K562 (cell line): ENCODE results near the gene SHROOM3. TPM values are rescaled to one million over a fixed set of nuclear protein-coding genes. Genes with fewer than 3 reads are reported as not detected.

Experiments used
- ATAC-seq: fragments of 200-7000 bp; cut with Tn5 transposase; 3 replicates; pipeline ENCODE4 v1.9.1; 2020; ENCODE audit warnings: moderate library complexity
- BruUV-seq: library from RNA; stranded (reverse); fragments of 400-500 nt; replicated peaks from 2 replicates; lab custom pipeline; 2021; lab: Mats Ljungman, UMichigan
- CTCF ChIA-PET: fragments of 300-600 bp; formaldehyde crosslinking; extraction: SDS; loops from one replicate; lab custom pipeline; 2021; ENCODE audit warnings: low intra/inter-chr PET ratio; lab: Yijun Ruan, JAX
- POLR2A ChIA-PET: fragments of 300-600, 350-650 bp; sonication (Branson Sonifier 250); formaldehyde crosslinking; extraction: SDS; loops from one replicate; lab custom pipeline; 2021; ENCODE audit warnings: antibody characterized with exemption, inconsistent platforms; lab: Yijun Ruan, JAX
- DNase-seq, 4 experiments: peaks; one replicate each; pipeline versions ENCODE4 v3.0.0 to v3.0.0-alpha.2; 2011 to 2018; ENCODE audit warnings: low spot score in 3 of 4, mixed read lengths in 3 of 4; ENCODE audit errors: extremely low read depth in 1 of 4
- FAIRE-seq: peaks from 2 replicates; lab custom pipeline; 2011; peaks lifted over from hg19 to GRCh38; lab: Jason Lieb, UNC
- H2AFZ ChIP-seq: 2 replicates; pipeline ENCODE4 v1.6.0; 2011; ENCODE audit warnings: low read depth, low read length, control low read depth, inconsistent platforms
- H3K27ac ChIP-seq: fragments of 200-600 bp; 3 replicates; pipeline ENCODE4 v1.8.0; 2011; ENCODE audit warnings: low read depth, mild to moderate bottlenecking, control low read depth, inconsistent platforms, low read length, moderate library complexity, mixed read lengths; ENCODE audit errors: extremely low read depth
- H3K27me3 ChIP-seq, 2 experiments: fragments of 300-600 bp in 1 of 2; 2 replicates in 1 of 2; 3 replicates in 1 of 2; pipeline versions ENCODE4 v1.6.0 to v1.8.0; 2011; ENCODE audit warnings: inconsistent platforms in 2 of 2, low read length in 2 of 2, mild to moderate bottlenecking in 1 of 2, mixed read lengths in 1 of 2, moderate library complexity in 1 of 2; ENCODE audit not compliant: control insufficient read depth in 2 of 2, insufficient read depth in 2 of 2
- H3K36me3 ChIP-seq: fragments of 300-600 bp; 3 replicates; pipeline ENCODE4 v1.8.0; 2011; ENCODE audit warnings: mild to moderate bottlenecking, low read length, inconsistent platforms; ENCODE audit not compliant: control insufficient read depth, insufficient read depth
- H3K4me1 ChIP-seq, 2 experiments: fragments of 200-600 bp in 1 of 2; replicated peaks in 1 of 2; 2 replicates in 1 of 2; 3 replicates in 1 of 2; pipeline versions ENCODE4 v1.5.1 to v1.8.0; 2011; ENCODE audit warnings: inconsistent platforms in 2 of 2, low read length in 2 of 2, mild to moderate bottlenecking in 1 of 2, mixed read lengths in 1 of 2, moderate library complexity in 1 of 2; ENCODE audit not compliant: control insufficient read depth in 2 of 2, insufficient read depth in 2 of 2
- H3K4me2 ChIP-seq: 2 replicates; pipeline ENCODE4 v1.6.1; 2011; ENCODE audit warnings: low read length, control low read depth, inconsistent platforms, mixed read lengths; ENCODE audit not compliant: insufficient read depth
- H3K4me3 ChIP-seq: fragments of 200-600 bp; sonication (generic), shearing (Covaris generic); 2 replicates; pipeline ENCODE4 v1.5.1; 2016; ENCODE audit warnings: control low read depth, inconsistent platforms
- H3K79me2 ChIP-seq: fragments of 200-600 bp; 3 replicates; pipeline ENCODE4 v1.8.0; 2011; ENCODE audit warnings: low read length, inconsistent platforms; ENCODE audit not compliant: control insufficient read depth, insufficient read depth
- H3K9ac ChIP-seq, 2 experiments: 2 replicates each; pipeline versions ENCODE4 v1.6.0 to v1.6.1; 2011; ENCODE audit warnings: low read depth in 2 of 2, low read length in 2 of 2, control low read depth in 1 of 2, inconsistent platforms in 1 of 2, mild to moderate bottlenecking in 1 of 2, mixed read lengths in 1 of 2; ENCODE audit not compliant: insufficient read depth in 1 of 2
- H3K9me1 ChIP-seq: one replicate; pipeline ENCODE4 v1.6.0; 2011; ENCODE audit warnings: inconsistent platforms, mild to moderate bottlenecking, low read length, moderate library complexity; ENCODE audit not compliant: control insufficient read depth, insufficient read depth
- H3K9me3 ChIP-seq: replicated peaks from 2 replicates; pipeline ENCODE4 v1.5.1; 2011; ENCODE audit warnings: low read depth, low read length, inconsistent platforms; ENCODE audit not compliant: control insufficient read depth, insufficient read depth
- H4K20me1 ChIP-seq: replicated peaks from 2 replicates; pipeline ENCODE4 v1.6.1; 2011; ENCODE audit warnings: low read length, inconsistent platforms, mixed read lengths; ENCODE audit not compliant: control insufficient read depth, insufficient read depth
- CBFB ChIP-seq: sonication (generic); formaldehyde crosslinking; IDR thresholded peaks from 2 replicates; pipeline ENCODE4 v1.4.0; 2020; ENCODE audit warnings: mild to moderate bottlenecking, missing genetic modification reagents
- CHD4 ChIP-seq: fragments of 200-600 bp; sonication (generic); IDR thresholded peaks from 3 replicates; pipeline ENCODE4 v1.6.1; 2012; ENCODE audit warnings: low read depth, mild to moderate bottlenecking, mixed read lengths, low read length, inconsistent platforms; ENCODE audit not compliant: insufficient read depth, insufficient replicate concordance, poor library complexity, severe bottlenecking
- FOXA1 ChIP-seq: fragments of 450-650 bp; IDR thresholded peaks from 2 replicates; pipeline ENCODE4 v1.6.1; 2016; ENCODE audit warnings: mild to moderate bottlenecking, borderline replicate concordance
- HCFC1 ChIP-seq: IDR thresholded peaks from 2 replicates; pipeline ENCODE4 v1.6.1; 2012; ENCODE audit warnings: low read depth, low read length, improper control_type of control experiment
- HDGF ChIP-seq: fragments of 450-650 bp; IDR thresholded peaks from 2 replicates; pipeline ENCODE4 v1.6.1; 2016
- HIVEP1 ChIP-seq: fragments of 250-450 bp; sonication (Bioruptor Pico); IDR thresholded peaks from 2 replicates; pipeline ENCODE4 v1.4.0; 2020; ENCODE audit warnings: mild to moderate bottlenecking
- KLF1 ChIP-seq: fragments of 450-650 bp; IDR thresholded peaks from 2 replicates; pipeline ENCODE4 v1.6.1; 2016; ENCODE audit warnings: missing genetic modification characterization, missing compliant biosample characterization
- MIER1 ChIP-seq: fragments of 450-650 bp; IDR thresholded peaks from 2 replicates; pipeline ENCODE4 v1.6.1; 2016; ENCODE audit warnings: antibody characterized with exemption, mild to moderate bottlenecking, low read depth
- MTA3 ChIP-seq: fragments of 450-650 bp; formaldehyde crosslinking; IDR thresholded peaks from 2 replicates; pipeline ENCODE4 v1.6.1; 2017; ENCODE audit warnings: mild to moderate bottlenecking, borderline replicate concordance
- RCOR1 ChIP-seq, 2 experiments: IDR thresholded peaks; 2 replicates each; pipeline ENCODE4 v1.6.1; 2012; ENCODE audit warnings: low read depth in 2 of 2, low read length in 2 of 2, borderline replicate concordance in 1 of 2, improper control_type of control experiment in 1 of 2
- SIRT6 ChIP-seq: IDR thresholded peaks from one replicate; pipeline ENCODE4 v1.6.1; 2012; ENCODE audit warnings: low read depth, mild to moderate bottlenecking, control low read depth, inconsistent platforms, low read length, moderate library complexity
- SMARCA4 ChIP-seq: fragments of 450-650 bp; IDR thresholded peaks from 2 replicates; pipeline ENCODE4 v1.6.1; 2016
- ZKSCAN3 ChIP-seq: fragments of 250-450 bp; sonication (Bioruptor Pico); IDR thresholded peaks from 2 replicates; pipeline ENCODE4 v1.4.0; 2020
- ZNF277 ChIP-seq: fragments of 250-450 bp; sonication (Bioruptor Pico); IDR thresholded peaks from 2 replicates; pipeline ENCODE4 v1.8.0; 2022; ENCODE audit warnings: inconsistent platforms, mild to moderate bottlenecking, moderate library complexity, borderline replicate concordance
- WGBS: fragments of 100-300 bp; shearing (Covaris generic); methylation state at CpG from one replicate; pipeline ENCODE4 v1.1.6; 2016; ENCODE audit warnings: low coverage, mixed read lengths; ENCODE audit not compliant: insufficient coverage; ENCODE audit errors: missing lambda C conversion rate; 5-methylcytosine and 5-hydroxymethylcytosine counted together
- in situ Hi-C: fragments of 300-500 bp; cut with MboI; formaldehyde crosslinking; loops from 4 replicates; pipeline ENCODE4 v1.15.0; 2018; ENCODE audit warnings: inconsistent platforms, mixed read lengths
- intact Hi-C: fragments of 100-400 bp; cut with micrococcal nuclease; formaldehyde crosslinking; loops from 2 replicates; pipeline ENCODE4 v1.14.2; 2022
- polyA plus RNA-seq, 8 experiments: library from polyadenylated mRNA; depleted of rRNA in 4 of 8; stranded (reverse) in 5 of 8; unstranded in 3 of 8; fragments of >200 nt; fragmentation: Nextera tagmentation in 2 of 8; fragmentation: Illumina TruSeq in 1 of 8; extraction: Ambion mirVana in 2 of 8; extraction: Trizol in 1 of 8; gene quantifications; 2 replicates each; pipeline versions ENCODE4 v1.2.1 to v1.2.3, GENCODE V29; 2011 to 2014; ENCODE audit warnings: inconsistent platforms in 1 of 8, missing spikeins in 1 of 8
- total RNA-seq, 7 experiments: library from RNA; depleted of rRNA in 6 of 7; stranded (reverse); fragments of >200 nt in 6 of 7; fragmentation: Illumina TruSeq in 2 of 7; extraction: Trizol in 2 of 7; gene quantifications; 2 replicates each; pipeline versions ENCODE4 v1.2.1 to v1.2.3, GENCODE V29; 2011 to 2021; ENCODE audit warnings: low replicate concordance in 1 of 7
- TF ChIP-seq, protein P1 (sequence below), 3 experiments: IDR thresholded peaks in 2 of 3; conservative IDR thresholded peaks in 1 of 3; 2 replicates each; pipeline ENCODE4 v1.5.1; 2011 to 2012; ENCODE audit warnings: low read length in 3 of 3, mild to moderate bottlenecking in 3 of 3, control low read depth in 2 of 3, improper control_type of control experiment in 1 of 3, inconsistent platforms in 1 of 3, low read depth in 1 of 3, mixed read lengths in 1 of 3, moderate library complexity in 1 of 3; ENCODE audit not compliant: insufficient read depth in 2 of 3
- TF ChIP-seq, protein P2 (sequence below): IDR thresholded peaks from 2 replicates; pipeline ENCODE4 v1.6.1; 2016; ENCODE audit warnings: missing genetic modification characterization, missing compliant biosample characterization
- TF ChIP-seq, protein P3 (sequence below): fragments of 250-450 bp; sonication (Bioruptor Pico); IDR thresholded peaks from 2 replicates; pipeline ENCODE4 v1.5.0; 2021

The SHROOM3 gene
- total and polyA plus RNA-seq, 9 of the 15 experiments (the other 6 are each of a cell fraction or from before 2014, with no cell fraction given): 0.01 to 0.07 TPM; not detected in 7

DNA sequence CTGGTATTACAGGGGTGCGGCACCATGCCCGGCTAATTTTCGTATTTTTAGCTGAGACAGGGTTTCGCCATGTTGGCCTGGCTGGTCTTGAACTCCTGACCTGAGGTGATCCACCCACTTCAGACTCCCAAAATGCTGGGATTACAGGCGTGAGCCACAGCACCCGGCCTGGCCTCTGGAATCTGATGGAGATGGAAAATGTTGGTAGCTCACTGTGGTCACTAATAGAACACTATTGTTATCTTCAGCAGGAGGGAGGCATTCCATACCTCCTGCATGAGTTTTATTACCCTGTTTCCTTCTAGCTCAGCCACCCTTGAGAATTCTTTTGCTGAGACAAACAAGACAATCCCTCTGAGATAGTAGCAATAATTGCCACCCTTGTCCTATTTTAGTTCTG is 105.0 kb downstream of the SHROOM3 start:
- BruUV-seq: no TSS peak
- intact Hi-C loops: no loop called here
- no peaks in the 10 kb centered on the region for H3K9me1 ChIP-seq
- H2AFZ ChIP-seq: no peak overlapping the region
- H3K9ac ChIP-seq: no peak overlapping the region
- H3K79me2 ChIP-seq: no peaks in the 10 kb centered on the region
- DNase-seq (no peak), ATAC-seq (no peak), FAIRE-seq (no peak)
- CTCF ChIA-PET: no interaction called here
- H3K9me3 ChIP-seq: no peaks in the 10 kb centered on the region
- no peak overlapping the region for H3K4me2 ChIP-seq
- POLR2A ChIA-PET: interaction anchor here (1.4 kb wide), 1 partner anchor 11 kb away, joined by 5 read pairs; no protein-coding TSS in a partner anchor
- WGBS: 0% methylated on average over 6 of the region's 6 CpGs
- H3K4me3 ChIP-seq: no peak overlapping the region
- H4K20me1 ChIP-seq: no peaks in the 10 kb centered on the region
- no peaks in the 10 kb centered on the region for H3K4me1 ChIP-seq
- TF ChIP-seq HCFC1: no peak
- no peak for TF ChIP-seq SIRT6
- no peak for TF ChIP-seq SMARCA4
- TF ChIP-seq, protein P1, sequence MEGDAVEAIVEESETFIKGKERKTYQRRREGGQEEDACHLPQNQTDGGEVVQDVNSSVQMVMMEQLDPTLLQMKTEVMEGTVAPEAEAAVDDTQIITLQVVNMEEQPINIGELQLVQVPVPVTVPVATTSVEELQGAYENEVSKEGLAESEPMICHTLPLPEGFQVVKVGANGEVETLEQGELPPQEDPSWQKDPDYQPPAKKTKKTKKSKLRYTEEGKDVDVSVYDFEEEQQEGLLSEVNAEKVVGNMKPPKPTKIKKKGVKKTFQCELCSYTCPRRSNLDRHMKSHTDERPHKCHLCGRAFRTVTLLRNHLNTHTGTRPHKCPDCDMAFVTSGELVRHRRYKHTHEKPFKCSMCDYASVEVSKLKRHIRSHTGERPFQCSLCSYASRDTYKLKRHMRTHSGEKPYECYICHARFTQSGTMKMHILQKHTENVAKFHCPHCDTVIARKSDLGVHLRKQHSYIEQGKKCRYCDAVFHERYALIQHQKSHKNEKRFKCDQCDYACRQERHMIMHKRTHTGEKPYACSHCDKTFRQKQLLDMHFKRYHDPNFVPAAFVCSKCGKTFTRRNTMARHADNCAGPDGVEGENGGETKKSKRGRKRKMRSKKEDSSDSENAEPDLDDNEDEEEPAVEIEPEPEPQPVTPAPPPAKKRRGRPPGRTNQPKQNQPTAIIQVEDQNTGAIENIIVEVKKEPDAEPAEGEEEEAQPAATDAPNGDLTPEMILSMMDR (IDR thresholded peaks at IDR 0.05 in 2 of 3, conservative IDR thresholded peaks at IDR 0.05 in 1 of 3; ENCODE audit: insufficient read depth in 2 of 3, low read depth in 1 of 3, low read length in 3 of 3): no peak
- no peak for TF ChIP-seq CBFB (CRISPR knock-in tag)
- no peak for TF ChIP-seq KLF1
- TF ChIP-seq ZNF277 (CRISPR knock-in tag): no peak
- TF ChIP-seq, protein P2, sequence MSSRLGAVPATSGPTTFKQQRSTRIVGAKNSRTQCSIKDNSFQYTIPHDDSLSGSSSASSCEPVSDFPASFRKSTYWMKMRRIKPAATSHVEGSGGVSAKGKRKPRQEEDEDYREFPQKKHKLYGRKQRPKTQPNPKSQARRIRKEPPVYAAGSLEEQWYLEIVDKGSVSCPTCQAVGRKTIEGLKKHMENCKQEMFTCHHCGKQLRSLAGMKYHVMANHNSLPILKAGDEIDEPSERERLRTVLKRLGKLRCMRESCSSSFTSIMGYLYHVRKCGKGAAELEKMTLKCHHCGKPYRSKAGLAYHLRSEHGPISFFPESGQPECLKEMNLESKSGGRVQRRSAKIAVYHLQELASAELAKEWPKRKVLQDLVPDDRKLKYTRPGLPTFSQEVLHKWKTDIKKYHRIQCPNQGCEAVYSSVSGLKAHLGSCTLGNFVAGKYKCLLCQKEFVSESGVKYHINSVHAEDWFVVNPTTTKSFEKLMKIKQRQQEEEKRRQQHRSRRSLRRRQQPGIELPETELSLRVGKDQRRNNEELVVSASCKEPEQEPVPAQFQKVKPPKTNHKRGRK (tag): no peak
- no peak for TF ChIP-seq MIER1
- no peak for TF ChIP-seq FOXA1
- TF ChIP-seq, protein P3, sequence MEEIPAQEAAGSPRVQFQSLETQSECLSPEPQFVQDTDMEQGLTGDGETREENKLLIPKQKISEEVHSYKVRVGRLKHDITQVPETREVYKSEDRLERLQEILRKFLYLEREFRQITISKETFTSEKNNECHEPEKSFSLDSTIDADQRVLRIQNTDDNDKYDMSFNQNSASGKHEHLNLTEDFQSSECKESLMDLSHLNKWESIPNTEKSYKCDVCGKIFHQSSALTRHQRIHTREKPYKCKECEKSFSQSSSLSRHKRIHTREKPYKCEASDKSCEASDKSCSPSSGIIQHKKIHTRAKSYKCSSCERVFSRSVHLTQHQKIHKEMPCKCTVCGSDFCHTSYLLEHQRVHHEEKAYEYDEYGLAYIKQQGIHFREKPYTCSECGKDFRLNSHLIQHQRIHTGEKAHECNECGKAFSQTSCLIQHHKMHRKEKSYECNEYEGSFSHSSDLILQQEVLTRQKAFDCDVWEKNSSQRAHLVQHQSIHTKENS (CRISPR knock-in tag): no peak
- TF ChIP-seq MTA3: no peak
- no peak for TF ChIP-seq HDGF
- TF ChIP-seq ZKSCAN3 (CRISPR knock-in tag): no peak
- TF ChIP-seq CHD4: no peak
- TF ChIP-seq RCOR1 (IDR thresholded peaks at IDR 0.05; ENCODE audit: borderline replicate concordance in 1 of 2, low read depth in 2 of 2, low read length in 2 of 2): no peak
- TF ChIP-seq HIVEP1 (CRISPR knock-in tag): no peak
- in situ Hi-C loops: no loop called here
- H3K27me3 ChIP-seq: no peaks in the 10 kb centered on the region; a peak in 1 of 5 replicates
- no peaks in the 10 kb centered on the region for H3K36me3 ChIP-seq
- no peak overlapping the region for H3K27ac ChIP-seq
